HG03045 (cell line): Measurements from ENCODE around the gene MPG.

Experiments
- ATAC-seq: cut with Tn5 transposase; IDR thresholded peaks from one replicate; pipeline ENCODE4 v1.9.1; 2021; ENCODE audit warnings: mild to moderate bottlenecking, moderate library complexity; ENCODE audit not compliant: unreplicated experiment

Gene MPG

DNA sequence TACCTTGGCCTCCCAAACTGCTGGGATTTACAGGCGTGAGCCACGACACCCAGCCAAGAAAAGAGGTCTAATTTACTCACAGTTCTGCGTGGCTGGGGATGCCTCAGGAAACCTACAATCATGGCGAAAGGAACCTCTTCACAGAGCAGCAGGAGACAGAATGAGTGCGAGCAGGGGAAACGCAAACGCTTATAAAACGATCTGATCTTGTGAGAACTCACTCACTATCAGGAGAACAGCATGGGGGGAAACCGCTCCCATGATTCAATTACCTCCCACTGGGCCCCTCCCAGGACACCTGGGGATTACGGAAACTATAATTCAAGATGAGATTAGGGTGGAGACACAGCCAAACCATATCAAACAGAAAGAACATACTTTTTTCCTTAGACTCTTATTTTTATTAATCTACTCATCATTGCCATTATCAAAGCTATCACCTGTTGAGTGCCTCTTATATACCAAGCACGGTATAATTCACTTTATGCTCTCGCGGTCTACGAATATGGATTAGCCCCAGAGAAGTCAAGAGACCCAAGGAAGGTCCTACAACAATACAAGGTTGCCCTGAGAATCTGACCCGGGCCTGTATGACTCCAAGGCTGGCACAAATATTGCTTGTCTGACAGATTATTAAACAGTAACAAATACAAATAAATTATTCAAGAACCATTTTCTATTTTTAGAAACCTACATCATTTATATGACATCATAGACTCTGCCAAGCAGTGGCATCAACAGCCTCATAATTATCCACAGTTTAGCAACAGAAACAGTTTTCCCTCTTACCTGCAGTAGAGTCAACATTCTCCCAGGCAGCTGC is 27.0 kb upstream of the MPG start:
- ATAC-seq: no peak

DNA sequence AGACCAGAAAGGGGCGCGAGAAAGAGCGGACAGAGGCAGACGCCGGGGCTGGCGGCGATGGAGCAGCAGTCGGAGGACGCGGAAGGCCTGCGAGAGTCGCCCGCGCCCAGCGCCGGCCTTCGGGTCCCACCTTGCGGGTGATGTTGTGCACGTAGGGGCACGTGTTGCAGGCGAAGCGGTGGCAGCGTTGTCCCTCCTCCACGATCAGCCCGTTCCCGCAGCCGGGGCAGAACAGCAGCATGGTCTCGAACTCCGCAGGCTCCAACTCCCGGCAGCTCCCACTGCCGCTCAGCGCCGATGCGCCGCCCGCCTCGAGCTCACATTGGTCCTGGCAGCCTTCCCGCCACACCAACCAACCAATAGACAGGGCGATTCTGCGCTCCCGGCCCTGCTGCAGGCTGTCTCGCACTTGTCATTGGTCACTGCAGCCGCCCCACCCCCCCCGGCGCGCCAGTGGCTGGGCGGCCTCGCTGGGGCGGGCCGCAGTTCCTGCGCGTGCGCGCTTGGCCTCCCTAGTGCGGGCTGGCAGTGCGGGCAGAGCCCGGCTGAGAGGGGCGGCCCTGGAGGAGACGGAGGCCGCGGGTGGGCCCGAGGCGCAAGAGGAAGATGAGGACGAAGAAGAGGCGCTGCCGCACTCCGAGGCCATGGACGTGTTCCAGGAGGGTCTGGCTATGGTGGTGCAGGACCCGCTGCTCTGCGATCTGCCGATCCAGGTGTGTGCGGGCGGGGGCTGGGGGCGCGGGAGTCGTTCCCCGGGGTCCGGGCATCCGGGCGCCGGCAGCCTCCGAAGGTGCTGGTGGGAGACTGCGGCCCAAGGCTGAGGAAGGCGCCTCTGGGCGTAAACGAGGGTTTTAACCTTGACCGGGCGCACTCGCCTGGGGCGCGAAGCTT is 24.4 kb upstream of the MPG start, which contains the start of the genes POLR3K and SNRNP25:
POLR3K (minus strand) TSS at position 263 of the 891 bp plus-strand sequence; CDS start at position 241, 22 bp downstream.
SNRNP25 (plus strand) TSS at position 483 of the 891 bp plus-strand sequence; CDS start at position 672, 189 bp downstream.
- ATAC-seq: peak; percentile 94

GRCh38 chr16:54237-54581 is 23.8 kb upstream of the MPG start:
- no peak for ATAC-seq

GRCh38 chr16:55571-56136 is 22.4 kb upstream of the MPG start:
- ATAC-seq: no peak

DNA sequence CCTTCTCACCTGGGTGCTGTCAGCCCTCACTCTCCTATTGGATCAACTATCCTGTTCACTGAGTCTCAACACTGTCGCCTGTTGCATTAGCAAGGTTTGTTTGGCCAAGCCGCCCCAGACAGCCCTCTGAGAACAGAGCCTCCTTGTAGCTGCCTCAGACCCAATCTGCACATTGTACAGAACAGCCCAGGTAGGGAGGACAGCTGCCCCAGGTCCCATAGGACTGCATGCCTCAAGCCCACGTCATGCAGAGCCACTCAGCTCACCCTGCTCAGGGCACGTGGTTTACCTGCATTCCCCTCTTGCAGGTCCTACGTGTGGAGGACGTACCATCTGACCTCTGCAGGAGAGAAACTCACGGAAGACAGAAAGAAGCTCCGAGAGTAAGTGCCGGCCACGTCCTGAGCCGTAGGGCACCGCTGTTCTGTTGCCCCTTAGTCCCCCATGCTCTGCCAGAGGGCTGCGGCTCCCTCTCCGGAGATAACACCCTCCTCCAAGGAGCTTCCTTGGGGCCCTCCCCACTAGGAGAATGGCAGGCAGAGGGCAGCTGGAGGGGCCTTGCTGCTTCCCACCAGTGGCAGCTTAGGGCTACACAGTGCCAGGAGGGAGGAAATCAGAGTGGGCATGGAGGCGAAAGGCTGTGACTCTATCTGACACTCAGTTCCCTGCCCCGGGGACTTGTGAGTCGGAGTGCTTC is 21.6 kb upstream of the MPG start:
- no peak for ATAC-seq

DNA sequence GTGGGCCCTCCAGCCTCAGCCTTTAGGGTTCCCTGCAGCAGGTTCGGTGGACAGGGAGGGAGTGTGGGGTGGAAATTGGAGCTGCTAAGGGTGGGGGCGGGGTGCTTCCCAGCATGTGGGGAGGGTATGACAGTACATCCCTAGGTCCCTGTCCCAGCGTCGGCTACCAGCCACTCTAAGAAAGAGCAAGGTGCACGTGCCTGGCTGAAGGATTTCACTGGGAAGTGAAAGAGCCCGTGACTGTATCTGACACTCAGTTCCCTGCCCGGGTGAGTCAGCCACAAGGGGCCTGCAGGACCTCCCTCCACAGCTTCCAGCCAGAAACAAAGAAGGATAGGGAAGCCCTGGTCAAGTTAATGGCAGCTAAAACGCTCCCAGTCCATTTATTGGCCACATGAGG is 20.3 kb upstream of the MPG start:
- no peak for ATAC-seq

GRCh38 chr16:58491-59439 is 19.3 kb upstream of the MPG start:
- ATAC-seq: no peak

GRCh38 chr16:59440-60059 is 18.5 kb upstream of the MPG start:
- ATAC-seq: no peak

- ATAC-seq: no peak
Observed at GRCh38 chr16:60166-60565, 17.9 kb upstream of the MPG start.

DNA sequence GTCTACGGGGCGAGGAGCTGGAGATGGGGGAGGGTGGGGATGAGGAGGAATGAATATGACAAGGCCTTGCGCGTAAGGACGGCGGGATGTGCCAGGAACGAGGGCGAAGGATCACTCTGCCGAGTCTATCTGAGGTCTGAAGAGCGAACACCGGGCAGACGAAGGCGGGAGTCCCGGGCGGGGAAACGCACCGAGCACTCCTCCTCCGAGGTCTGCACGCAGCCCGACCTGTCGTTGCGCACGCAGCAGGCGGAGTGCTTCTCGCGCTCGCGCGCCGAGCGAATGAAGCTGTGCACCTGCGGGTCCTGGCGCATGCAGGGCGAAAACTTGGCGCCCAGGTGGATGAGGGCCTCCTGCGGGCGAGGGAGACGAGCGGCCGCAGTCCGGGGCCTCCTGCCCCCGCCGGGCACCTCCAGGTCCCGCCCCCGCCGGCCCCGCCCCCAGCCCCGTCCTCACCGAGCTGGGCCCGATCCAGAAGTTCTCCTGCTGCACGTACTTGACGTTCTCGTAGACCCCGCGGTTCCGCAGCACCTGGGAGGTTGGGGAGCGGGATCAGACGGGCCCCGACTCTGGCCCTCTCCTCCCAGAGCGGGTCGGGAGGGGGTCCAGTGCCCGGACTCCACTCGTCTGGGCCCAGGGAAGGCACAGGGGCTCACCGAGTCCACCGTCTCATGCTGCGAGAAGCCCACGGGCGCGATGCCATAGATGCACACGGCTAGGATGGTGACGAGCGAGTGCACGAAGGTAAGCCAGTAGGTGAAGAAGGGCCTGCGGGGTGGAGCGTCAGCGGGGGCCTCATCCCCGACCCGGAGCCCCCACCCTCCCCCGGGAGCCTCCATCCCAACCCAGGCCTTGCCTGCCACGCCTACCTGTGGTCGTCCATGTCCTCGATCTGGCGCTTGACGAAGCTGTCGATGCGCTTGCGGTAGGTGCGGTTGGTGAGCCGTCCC is 16.8 kb upstream of the MPG start:
- ATAC-seq: no peak

DNA sequence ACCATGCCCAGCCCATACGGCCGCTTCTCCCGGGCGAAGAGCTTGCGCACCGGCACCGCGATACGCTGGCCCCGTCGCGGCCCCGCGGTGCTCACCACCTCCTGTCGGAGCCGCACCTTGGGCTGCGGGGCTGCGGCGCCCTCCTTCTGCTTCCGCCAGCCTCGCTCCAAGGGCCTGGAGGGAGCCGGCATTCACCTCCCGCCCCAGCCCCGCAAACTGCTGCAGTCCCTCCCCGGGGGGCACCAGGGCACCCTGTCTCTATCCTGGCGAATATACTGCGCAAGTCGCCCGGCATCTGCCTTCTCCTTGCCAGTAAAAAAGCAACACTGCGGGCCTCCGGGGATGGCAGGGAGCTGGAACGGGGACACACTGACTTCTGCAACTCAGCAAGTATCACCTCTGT is 16.1 kb upstream of the MPG start:
- ATAC-seq: no peak

GRCh38 chr16:62283-62967 is 15.6 kb upstream of the MPG start:
- ATAC-seq: no peak

- ATAC-seq: no peak
Observed at GRCh38 chr16:62968-63391, 15.0 kb upstream of the MPG start.

DNA sequence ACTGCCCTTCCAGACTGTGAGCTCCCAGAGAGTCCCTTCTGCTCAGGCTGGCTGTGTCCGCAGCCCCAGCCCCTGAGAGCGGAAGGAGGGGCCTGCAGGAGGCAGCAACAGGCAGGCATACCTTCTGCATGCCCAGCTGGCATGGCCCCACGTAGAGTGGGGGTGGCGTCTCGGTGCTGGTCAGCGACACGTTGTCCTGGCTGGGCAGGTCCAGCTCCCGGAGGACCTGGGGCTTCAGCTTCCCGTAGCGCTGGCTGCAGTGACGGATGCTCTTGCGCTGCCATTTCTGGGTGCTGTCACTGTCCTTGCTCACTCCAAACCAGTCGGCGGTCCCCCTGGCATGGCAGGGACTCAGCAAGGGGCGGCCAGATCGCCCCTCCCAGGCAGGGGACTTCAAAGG is 14.6 kb upstream of the MPG start:
- no peak for ATAC-seq

DNA sequence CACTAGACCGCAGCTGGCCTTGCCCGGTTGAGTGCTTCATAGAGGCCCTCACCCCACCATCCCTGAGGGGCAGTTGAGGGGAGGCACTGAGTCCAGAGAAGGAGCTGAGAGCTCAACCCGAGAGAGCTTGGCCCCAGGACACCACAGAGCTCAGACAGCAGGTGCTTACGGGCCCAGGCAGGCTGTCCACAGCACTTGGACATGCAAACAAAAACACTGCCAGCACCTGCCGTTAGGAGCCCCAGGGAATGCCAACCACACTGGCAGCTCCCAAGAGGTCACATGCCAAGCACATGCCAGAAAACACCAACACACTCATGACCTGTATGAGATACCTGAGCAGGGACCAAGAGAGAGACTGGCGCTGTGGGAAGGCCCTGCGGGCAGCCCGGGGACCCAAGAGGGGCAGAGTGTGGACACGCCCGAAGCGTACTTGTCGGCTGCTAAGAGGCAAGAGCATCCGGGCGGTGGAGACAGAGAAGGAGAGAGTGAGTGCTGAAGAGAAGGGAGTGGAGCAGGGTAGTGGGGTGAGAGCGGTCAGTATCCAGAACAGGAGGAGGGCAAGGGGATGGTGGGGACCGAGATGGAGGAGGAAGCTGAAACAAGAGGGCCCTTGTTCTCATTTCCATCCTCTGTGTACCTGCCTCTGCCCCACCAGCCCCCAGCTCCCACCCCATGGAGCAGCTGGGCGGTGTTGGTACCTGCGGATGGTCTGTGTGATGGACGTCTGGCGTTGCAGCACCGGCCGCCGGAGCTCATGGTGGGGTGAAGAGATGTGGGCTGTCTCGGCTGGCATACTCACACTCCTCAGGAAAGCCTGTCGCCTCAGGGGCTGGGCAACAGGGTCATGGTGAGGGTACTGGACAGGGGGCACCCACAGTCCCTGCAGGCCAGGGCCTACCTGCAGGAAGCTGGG is 13.8 kb upstream of the MPG start:
- no peak for ATAC-seq

DNA sequence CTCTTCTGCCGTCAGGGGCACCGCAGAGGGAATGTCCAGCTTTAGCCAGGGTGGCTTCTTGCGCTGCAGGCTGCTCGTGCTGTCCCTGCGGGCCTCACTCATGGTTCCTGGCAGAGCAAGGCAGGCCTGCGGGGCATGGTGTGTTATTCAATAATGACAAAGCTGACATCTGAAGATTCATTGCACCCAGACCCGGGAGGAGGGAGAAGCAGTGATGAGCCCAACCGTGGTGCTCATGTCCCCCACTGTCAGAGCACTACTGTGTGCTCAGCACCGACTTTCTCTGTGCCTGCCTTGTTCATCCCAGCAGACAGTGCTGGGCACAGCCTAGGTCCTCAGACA is 13.1 kb upstream of the MPG start:
- ATAC-seq: no peak

- ATAC-seq: no peak
Observed at GRCh38 chr16:65745-66144, 12.3 kb upstream of the MPG start.
